Upper lobe of left lung (tissue), 6 donors: ENCODE data around the gene SERPINE3. TPM values are rescaled to one million over a fixed set of nuclear protein-coding genes. Genes with fewer than 3 reads are reported as not detected.

Experiments used
- ATAC-seq, 2 donors: fragments of 200-7000 bp; cut with Tn5 transposase; one replicate each; pipeline ENCODE4 v1.9.1; 2022; ENCODE audit warnings: mild to moderate bottlenecking in 2 of 2, moderate library complexity in 2 of 2; ENCODE audit not compliant: low FRiP score in 2 of 2
- DNase-seq, 2 donors: peaks; one replicate each; pipeline ENCODE4 v3.0.0-alpha.2; 2019 to 2020
- H3K27ac ChIP-seq, 4 donors: fragments of 200-600 bp; sonication (generic); one replicate each; pipeline ENCODE4 v1.5.1; 2016 to 2019
- H3K27me3 ChIP-seq, 4 donors: fragments of 200-600 bp; sonication (generic); one replicate each; pipeline ENCODE4 v1.5.1; 2017 to 2019
- H3K36me3 ChIP-seq, 4 donors: fragments of 200-600 bp; sonication (generic); one replicate each; pipeline ENCODE4 v1.5.1; 2016 to 2019
- H3K4me1 ChIP-seq, 4 donors: fragments of 200-600 bp; sonication (generic); one replicate each; pipeline ENCODE4 v1.5.1; 2018 to 2019
- H3K4me3 ChIP-seq, 4 donors: fragments of 200-600 bp; sonication (generic); one replicate each; pipeline ENCODE4 v1.5.1; 2017 to 2019; ENCODE audit warnings: mild to moderate bottlenecking in 2 of 4, moderate library complexity in 1 of 4
- H3K9me3 ChIP-seq, 4 donors: fragments of 200-600 bp; sonication (generic); one replicate each; pipeline ENCODE4 v1.5.1; 2018 to 2019
- EP300 ChIP-seq, 4 donors: sonication (generic); formaldehyde crosslinking; IDR thresholded peaks; one replicate each; pipeline ENCODE4 v1.5.1; 2017; ENCODE audit warnings: antibody characterized with exemption in 4 of 4, control low read depth in 2 of 4
- POLR2A ChIP-seq, 4 donors: fragments of 450-650 bp; IDR thresholded peaks; one replicate each; pipeline ENCODE4 v1.5.1; 2016 to 2017; ENCODE audit warnings: antibody characterized with exemption in 4 of 4, mild to moderate bottlenecking in 2 of 4
- POLR2AphosphoS5 ChIP-seq, 2 donors: sonication (generic); formaldehyde crosslinking; IDR thresholded peaks; one replicate each; pipeline ENCODE4 v1.5.1; 2017; ENCODE audit warnings: antibody characterized with exemption in 2 of 2
- WGBS, 2 donors: methylation state at CpG; one replicate each; pipeline ENCODE4 v1.1.5; 2017 to 2018; 5-methylcytosine and 5-hydroxymethylcytosine counted together
- total RNA-seq, 6 donors: library from RNA; depleted of rRNA in 4 of 6; stranded (reverse); fragments of >200 nt in 4 of 6; gene quantifications; one replicate each; pipeline versions ENCODE4 v1.1.0 to v1.2.1, GENCODE V29; 2016 to 2021
- TF ChIP-seq, protein P1 (sequence below), 6 experiments: fragments of 450-650 bp in 4 of 6; fragments of 200-600 bp in 2 of 6; sonication (generic) in 2 of 6; IDR thresholded peaks; one replicate each; pipeline ENCODE4 v1.5.1; 2016 to 2019; ENCODE audit warnings: antibody characterized with exemption in 6 of 6
- donor health status: DM: no; HTN: no; CAD: no; lungs with moderate emphysema.
- donor health status: DM: no; HTN: yes; CAD: no; lungs with severe emphysema.

SERPINE3 gene
- total RNA-seq, 6 donors from 2014 or later, result not detected

DNA sequence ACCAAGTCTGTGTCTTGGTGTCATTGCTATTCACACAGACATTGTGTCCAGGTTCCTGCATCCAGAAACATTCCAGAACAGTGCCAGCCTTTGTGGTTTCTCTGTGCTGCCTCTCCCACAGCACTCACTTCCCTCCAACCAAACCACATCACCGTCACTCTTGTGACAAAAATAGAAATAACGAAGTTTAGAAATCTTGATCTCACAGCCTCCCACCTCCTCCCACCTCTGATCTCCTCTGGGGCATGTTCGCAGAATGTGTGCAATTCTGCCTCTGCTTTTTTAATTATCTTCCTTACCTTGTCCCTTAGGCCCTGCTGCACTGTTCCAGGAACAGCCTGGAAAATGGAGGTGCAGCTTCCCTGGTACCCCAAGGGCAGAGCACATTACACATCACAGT is 8.7 kb upstream of the SERPINE3 start:
- ATAC-seq (peak; percentile 40 to 55), DNase-seq (no peak)
- Histone ChIP-seq H3K27me3 (no peaks in the 10 kb centered on the region), H3K36me3 (no peaks in the 10 kb centered on the region), H3K4me1 (no peaks in the 10 kb centered on the region), H3K27ac (no peak overlapping the region), H3K4me3 (no peak overlapping the region), H3K9me3 (no peaks in the 10 kb centered on the region)
- TF ChIP-seq, protein P1, sequence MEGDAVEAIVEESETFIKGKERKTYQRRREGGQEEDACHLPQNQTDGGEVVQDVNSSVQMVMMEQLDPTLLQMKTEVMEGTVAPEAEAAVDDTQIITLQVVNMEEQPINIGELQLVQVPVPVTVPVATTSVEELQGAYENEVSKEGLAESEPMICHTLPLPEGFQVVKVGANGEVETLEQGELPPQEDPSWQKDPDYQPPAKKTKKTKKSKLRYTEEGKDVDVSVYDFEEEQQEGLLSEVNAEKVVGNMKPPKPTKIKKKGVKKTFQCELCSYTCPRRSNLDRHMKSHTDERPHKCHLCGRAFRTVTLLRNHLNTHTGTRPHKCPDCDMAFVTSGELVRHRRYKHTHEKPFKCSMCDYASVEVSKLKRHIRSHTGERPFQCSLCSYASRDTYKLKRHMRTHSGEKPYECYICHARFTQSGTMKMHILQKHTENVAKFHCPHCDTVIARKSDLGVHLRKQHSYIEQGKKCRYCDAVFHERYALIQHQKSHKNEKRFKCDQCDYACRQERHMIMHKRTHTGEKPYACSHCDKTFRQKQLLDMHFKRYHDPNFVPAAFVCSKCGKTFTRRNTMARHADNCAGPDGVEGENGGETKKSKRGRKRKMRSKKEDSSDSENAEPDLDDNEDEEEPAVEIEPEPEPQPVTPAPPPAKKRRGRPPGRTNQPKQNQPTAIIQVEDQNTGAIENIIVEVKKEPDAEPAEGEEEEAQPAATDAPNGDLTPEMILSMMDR (IDR thresholded peaks at IDR 0.05), result no peak
- TF ChIP-seq POLR2A (IDR thresholded peaks at IDR 0.05) (no peak), POLR2AphosphoS5 (IDR thresholded peaks at IDR 0.05) (no peak), EP300 (IDR thresholded peaks at IDR 0.05) (no peak)
- WGBS, 2 donors, result 62 to 64% methylated on average over 3 of the region's 3 CpGs

DNA sequence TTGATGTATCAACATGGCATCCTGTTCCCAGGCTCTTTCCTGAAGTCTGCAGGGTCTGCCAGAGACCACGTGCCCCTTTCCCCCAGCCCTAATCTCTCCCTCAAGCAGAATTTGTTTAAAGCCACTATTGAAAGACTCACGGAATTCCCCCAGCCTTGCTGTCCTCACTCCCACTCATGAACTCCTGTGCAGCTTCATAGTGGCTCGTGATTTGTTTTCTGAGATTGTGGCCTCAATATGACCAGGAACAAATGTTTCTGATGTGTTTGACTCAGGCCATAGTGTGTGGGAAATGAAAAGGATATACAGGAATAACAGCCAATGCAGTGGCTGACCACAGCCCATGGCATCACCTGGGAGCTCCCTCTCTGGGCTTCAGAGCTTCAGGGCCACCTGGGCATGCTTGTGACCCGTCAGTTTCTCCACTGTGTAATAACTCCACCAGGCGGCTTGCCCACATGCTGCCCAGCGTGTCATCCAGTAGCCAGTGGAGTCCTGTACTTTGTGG is 8.1 kb upstream of the SERPINE3 start:
- ATAC-seq, result no peak
- H3K4me1 ChIP-seq, result no peaks in the 10 kb centered on the region
- 59 to 60% methylated on average over 3 to 6 of the region's 6 CpGs for WGBS, 2 donors

DNA sequence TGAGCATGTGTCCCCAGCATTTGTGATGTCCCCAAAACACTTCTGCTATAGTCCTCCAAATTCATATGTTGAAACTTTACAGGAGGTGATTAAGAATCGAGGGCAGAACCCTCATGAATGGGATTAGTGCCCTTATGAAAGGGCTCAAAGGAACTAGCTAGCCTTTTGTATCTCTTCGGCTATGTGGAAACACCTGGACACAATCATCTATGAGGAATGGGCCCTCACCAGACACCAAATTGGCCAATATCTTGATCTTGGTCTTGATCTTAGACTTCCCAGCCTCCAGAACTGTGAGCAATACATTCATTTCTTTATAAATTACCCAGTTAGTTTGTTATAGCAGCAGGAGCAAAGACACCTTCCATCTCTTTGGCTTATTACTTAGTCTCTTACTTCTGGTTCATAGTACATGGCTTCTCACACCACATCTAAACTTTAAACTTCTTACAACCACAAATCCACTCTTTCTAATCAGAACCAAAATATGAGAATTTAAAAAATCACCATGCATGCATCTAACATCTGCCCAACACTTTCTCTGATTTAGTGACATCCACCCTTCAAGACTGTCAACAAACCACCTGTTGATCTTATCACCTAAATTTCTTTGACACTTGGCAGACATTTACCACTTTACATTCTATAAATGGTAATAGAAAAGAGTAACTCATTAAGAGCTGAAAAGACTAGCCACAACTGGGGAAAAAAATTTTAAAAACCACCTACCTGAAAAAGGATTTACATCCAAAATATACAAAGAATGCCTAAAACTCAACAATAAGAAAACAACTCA is 6.7 kb upstream of the SERPINE3 start:
- H3K27me3 ChIP-seq, result no peaks in the 10 kb centered on the region
- TF ChIP-seq, protein P1 (IDR thresholded peaks at IDR 0.05), result no peak
- TF ChIP-seq EP300 (IDR thresholded peaks at IDR 0.05) (no peak), POLR2A (IDR thresholded peaks at IDR 0.05) (no peak)
- no peak overlapping the region for H3K4me3 ChIP-seq
- H3K36me3 ChIP-seq, result no peaks in the 10 kb centered on the region
- DNase-seq, result no peak
- no peaks in the 10 kb centered on the region for H3K9me3 ChIP-seq
- WGBS, 2 donors, result 85 to 90% methylated on average over 2 of the region's 2 CpGs
- no peaks in the 10 kb centered on the region for H3K4me1 ChIP-seq
- ATAC-seq, result no peak
- H3K27ac ChIP-seq, result no peak overlapping the region

More for the DNA sequence above, 8.1 kb upstream of the SERPINE3 start:
- H3K27ac ChIP-seq, result no peak overlapping the region
- no peaks in the 10 kb centered on the region for H3K27me3 ChIP-seq
- TF ChIP-seq POLR2A (IDR thresholded peaks at IDR 0.05), result no peak
- no peak for TF ChIP-seq EP300 (IDR thresholded peaks at IDR 0.05)
- no peak for TF ChIP-seq POLR2AphosphoS5 (IDR thresholded peaks at IDR 0.05)
- TF ChIP-seq, protein P1 (IDR thresholded peaks at IDR 0.05), result no peak
- no peak for DNase-seq
- no peak overlapping the region for H3K4me3 ChIP-seq
- H3K9me3 ChIP-seq, result no peaks in the 10 kb centered on the region
- no peaks in the 10 kb centered on the region for H3K36me3 ChIP-seq

DNA sequence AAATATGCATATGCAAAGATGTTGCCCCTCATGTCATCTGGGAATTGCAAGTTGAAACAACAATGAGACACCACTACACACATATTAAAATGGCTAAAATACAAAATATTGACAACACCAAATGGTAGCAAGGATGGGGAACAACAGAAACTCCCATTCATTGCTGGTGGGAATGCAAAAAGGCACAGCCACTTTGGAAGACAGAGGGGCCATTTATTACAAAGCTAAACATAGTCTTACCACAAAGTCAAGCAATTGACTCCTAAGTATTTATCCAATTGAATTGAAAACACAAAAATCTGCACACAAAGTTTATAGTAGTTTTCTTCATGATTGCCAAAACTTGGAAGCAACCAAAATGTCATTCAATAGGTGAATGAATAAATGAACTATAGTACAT is 6.1 kb upstream of the SERPINE3 start:
- H3K27me3 ChIP-seq, result no peaks in the 10 kb centered on the region
- TF ChIP-seq EP300 (IDR thresholded peaks at IDR 0.05) (no peak), POLR2A (IDR thresholded peaks at IDR 0.05) (no peak), POLR2AphosphoS5 (IDR thresholded peaks at IDR 0.05) (no peak)
- TF ChIP-seq, protein P1 (IDR thresholded peaks at IDR 0.05), result no peak
- no peaks in the 10 kb centered on the region for H3K36me3 ChIP-seq
- H3K4me3 ChIP-seq, result no peak overlapping the region
- no peaks in the 10 kb centered on the region for H3K4me1 ChIP-seq
- DNase-seq (no peak), ATAC-seq (no peak)
- H3K9me3 ChIP-seq, result no peaks in the 10 kb centered on the region
- H3K27ac ChIP-seq, result no peak overlapping the region

DNA sequence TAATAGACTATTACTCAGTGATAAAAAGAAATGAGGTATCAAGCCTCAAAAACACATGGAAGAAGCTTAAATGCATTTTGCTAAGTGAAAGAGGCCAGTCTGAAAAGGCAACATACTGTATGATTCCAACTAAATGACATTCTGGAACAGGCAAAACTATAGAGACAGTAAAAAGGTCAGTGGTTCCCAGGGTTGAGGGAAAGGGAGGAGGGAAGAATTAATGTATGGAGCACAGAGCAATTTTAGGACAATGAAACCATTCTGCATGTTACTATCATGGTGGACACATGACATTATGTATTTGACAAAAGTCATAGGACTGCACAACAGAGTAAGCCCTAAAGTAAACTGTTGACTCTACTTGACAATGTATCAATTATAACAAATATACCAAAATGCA is 5.7 kb upstream of the SERPINE3 start:
- no peak for DNase-seq
- H3K9me3 ChIP-seq, result no peaks in the 10 kb centered on the region
- ATAC-seq, result no peak
- H3K4me3 ChIP-seq, result no peak overlapping the region
- H3K36me3 ChIP-seq, result no peaks in the 10 kb centered on the region
- TF ChIP-seq EP300 (IDR thresholded peaks at IDR 0.05) (no peak), POLR2A (IDR thresholded peaks at IDR 0.05) (no peak), POLR2AphosphoS5 (IDR thresholded peaks at IDR 0.05) (no peak)
- TF ChIP-seq, protein P1 (IDR thresholded peaks at IDR 0.05), result no peak
- no peaks in the 10 kb centered on the region for H3K27me3 ChIP-seq
- no peaks in the 10 kb centered on the region for H3K4me1 ChIP-seq
- H3K27ac ChIP-seq, result no peak overlapping the region
